Inflammatory macrophage (primary cell): ENCODE measurements around the gene SEPHS1.
A peak's percentile ranks its signal among the peaks of the same experiment; 100 is the strongest.
"Not testable (repeated sequence)": the region's sequence is repeated elsewhere in the genome, so short reads cannot be mapped to it uniquely, and the experiment has no call there.

Experiments used
- DNase-seq, 2 donors: peaks; one replicate each; pipeline ENCODE4 v3.0.0-alpha.2; 2020 to 2022

The SEPHS1 gene

DNA sequence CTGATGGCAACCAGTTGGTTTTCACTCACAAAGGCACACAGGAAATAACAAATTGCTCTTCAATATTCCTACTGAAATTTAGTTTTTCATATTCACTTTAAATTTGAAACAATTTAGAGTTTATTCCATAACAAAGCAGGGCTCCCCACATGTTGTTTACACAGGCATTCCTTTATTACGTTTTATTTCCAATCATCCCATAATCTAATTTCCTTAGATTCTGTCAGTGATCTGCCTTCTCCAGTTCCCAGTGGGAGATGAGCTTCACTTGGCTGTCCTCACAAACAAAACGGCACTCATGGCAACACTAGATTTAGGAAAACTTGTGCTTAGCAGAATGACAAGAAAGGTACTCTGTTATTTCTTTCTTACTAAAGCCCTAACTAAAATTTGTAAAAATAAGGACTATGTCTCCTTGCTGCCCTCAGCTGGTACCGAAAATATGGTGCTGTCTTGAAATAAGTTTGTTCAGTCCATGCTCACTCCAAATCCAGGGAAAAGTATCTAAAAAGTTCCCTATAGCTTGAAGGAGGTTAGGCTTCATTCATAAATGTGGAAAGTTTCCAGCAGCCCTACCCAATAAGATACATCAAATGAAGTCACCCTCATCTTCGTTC lies 71.2 kb downstream of the SEPHS1 start:
- no peak for DNase-seq

DNA sequence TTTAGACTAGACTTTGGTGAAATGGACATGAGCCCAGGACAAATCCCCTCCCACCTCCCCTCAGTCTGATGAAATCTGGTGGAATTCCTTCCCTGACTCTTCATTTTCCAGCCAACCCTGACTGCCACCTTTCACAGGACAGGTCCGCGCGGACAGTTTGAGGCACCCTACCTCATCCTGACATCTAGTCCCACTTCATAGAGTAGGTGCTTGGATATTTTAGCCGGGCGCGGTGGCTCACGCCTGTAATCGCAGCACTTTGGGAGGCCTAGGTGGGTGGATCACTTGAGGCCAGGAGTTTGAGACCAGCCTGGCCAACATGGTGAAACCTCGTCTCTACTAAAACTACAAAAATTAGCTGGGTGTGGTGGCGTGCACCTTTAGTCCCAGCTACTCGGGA lies 71.9 kb downstream of the SEPHS1 start:
- DNase-seq = not testable (repeated sequence)

DNA sequence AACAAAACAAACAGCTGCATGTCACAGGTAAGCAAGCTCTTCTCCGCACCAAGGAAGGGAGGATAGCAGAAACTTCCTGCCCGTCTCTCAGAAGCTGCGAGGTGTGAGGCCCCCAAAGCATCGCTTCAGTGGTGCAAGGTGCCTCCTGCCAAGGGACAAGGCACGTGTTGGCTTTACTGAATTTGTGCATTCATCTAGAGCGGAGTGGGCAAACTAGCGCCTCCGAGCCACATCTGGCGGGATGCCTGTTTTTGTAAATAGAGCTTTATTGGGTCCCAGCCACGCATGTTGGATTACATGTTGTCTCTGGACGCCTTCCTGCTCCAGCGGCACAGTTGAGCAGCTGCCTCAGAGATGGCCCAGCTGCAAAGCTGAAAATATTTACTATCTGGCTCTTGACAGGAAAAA lies 75.9 kb downstream of the SEPHS1 start:
- no peak for DNase-seq

DNA sequence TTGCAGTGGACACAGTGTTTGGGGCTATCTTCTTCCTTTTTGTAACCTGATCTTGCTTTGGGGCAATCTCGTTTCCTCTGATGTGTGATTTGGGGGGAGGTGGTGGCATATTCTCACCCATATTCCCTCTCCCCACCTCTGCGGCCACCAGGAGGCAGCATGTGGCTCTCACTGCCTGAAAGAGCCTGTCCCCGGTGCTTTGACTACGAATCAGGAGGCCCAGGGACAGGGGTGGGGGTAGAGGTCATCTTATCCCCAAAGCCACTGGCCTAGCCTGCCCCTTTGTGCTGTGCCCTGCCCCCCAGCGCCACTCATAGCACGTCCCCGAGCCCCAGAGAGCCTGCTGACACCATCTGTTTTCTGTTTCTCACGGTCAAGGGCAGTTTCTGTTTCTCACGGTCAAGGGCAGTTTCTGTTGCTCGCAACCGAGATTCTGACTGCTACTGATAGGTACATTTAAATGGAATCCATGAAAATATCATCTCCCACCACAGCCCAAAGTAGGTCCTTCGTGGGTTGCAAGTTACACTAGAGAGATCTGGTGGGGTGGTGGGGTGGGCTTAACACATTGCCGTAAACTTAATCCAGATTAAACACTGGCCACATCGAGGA lies 76.4 kb downstream of the SEPHS1 start:
- peak; percentile 4 to 9 for DNase-seq

DNA sequence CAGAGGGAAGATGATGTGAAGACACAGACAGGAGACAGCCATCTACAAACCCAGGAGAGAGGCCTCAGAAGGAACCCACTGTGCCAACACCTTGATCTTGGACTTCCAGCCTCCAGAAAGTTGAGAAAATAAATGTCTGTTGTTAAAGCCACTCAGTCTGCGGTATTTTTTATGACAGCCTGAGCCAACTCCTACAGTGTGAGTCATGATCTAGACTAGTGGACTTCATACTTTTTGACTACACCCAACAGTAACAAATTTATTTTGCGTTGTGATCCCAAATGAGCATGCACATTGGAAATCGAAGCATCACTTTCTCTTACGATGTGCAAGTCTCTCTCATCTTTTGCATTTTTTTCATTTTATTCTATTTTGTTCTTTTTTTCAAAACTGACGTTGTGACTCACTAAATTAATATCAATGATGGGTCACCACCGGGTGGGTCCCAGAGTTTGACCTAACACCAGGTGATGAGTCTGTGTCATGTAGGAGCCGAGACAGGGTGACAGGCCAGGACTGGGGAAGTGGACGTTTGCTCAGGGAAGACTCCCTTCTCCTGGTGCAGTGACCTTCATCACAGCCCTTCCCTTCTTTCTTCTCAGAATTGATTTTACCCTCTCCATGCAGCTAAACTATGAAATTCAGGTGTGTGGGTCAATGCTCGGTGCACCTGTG lies 77.1 kb downstream of the SEPHS1 start:
- no peak for DNase-seq

DNA sequence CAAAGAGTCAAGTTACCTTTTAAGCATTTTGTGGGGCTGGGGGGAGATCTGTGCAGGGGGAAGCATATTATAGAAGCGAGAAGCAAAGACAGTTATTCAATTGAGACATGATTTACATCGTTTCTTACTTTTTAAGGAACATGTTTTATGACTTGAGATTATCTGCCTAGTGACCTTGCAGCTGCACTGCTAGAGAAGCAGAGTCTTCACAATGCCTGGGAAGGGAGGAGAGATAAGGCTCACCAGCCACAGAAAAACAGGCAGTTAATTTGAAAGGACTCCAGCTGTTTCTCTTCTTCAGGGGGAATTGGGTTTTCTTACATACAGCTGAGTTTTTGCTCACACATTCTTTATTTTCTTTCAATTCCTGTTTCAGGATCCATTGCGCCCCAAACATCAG lies 79.3 kb downstream of the SEPHS1 start:
- no peak for DNase-seq

DNA sequence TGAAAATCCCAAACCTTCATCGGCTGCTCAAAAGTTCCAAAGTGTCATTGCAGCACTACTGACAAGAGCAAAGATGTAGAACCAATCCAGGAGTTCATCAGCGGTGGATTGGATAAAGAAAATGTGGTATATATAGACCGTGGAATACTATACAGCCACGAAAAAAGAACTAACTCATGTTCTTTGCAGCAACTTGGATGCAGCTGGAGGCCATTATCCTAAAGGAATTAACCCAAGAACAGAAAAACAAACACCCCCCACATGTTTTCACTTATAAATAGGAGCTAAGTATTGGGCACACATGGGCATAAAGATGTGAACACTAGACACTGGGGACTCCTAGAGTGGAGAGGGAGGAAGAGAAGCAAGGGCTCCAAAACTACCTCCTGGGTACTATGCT lies 79.8 kb downstream of the SEPHS1 start:
- no peak for DNase-seq
